OCI-LY3 (cell line): ENCODE data around the gene RORB.

Experiments
- H2AFZ ChIP-seq: fragments of 200-600, 300-600 bp; shearing (Covaris generic); 2 replicates; pipeline ENCODE4 v1.6.0; 2014; ENCODE audit warnings: antibody characterized with exemption, low read depth, low read length
- H3K27ac ChIP-seq: fragments of 200-600, 300-600 bp; sonication (generic); 2 replicates; pipeline ENCODE4 v1.5.1; 2014; ENCODE audit warnings: mild to moderate bottlenecking, low read length, moderate library complexity, mixed read lengths
- H3K27me3 ChIP-seq: fragments of 200-600, 300-600 bp; sonication (generic); 2 replicates; pipeline ENCODE4 v1.6.1; 2014; ENCODE audit warnings: low read depth, low read length, mixed read lengths
- H3K36me3 ChIP-seq: fragments of 200-600, 300-600 bp; sonication (generic); replicated peaks from 2 replicates; pipeline ENCODE3; 2014; ENCODE audit warnings: low read depth, low read length, mixed read lengths
- H3K4me1 ChIP-seq: fragments of 300-600, 200-600 bp; sonication (generic); 2 replicates; pipeline ENCODE4 v1.6.1; 2014; ENCODE audit warnings: low read length, mixed read lengths
- H3K4me2 ChIP-seq: fragments of 200-600, 300-600 bp; sonication (generic); 2 replicates; pipeline ENCODE4 v1.6.1; 2014; ENCODE audit warnings: low read length, mixed read lengths
- H3K4me3 ChIP-seq: fragments of 300-600, 200-600 bp; sonication (generic); 2 replicates; pipeline ENCODE4 v1.5.1; 2014; ENCODE audit warnings: antibody characterized with exemption, mild to moderate bottlenecking, low read length, moderate library complexity
- H3K79me2 ChIP-seq: fragments of 300-600, 200-600 bp; shearing (Covaris generic); 2 replicates; pipeline ENCODE4 v1.6.1; 2014; ENCODE audit warnings: mild to moderate bottlenecking, low read length, mixed read lengths
- H3K9ac ChIP-seq: fragments of 300-600, 200-600 bp; shearing (Covaris generic); 2 replicates; pipeline ENCODE4 v1.6.0; 2014; ENCODE audit warnings: mild to moderate bottlenecking, low read length, moderate library complexity
- H3K9me3 ChIP-seq: fragments of 200-600, 300-600 bp; shearing (Covaris generic); 2 replicates; pipeline ENCODE4 v1.6.1; 2014; ENCODE audit warnings: low read length, mixed read lengths; ENCODE audit not compliant: insufficient read depth
- H4K20me1 ChIP-seq: fragments of 200-600, 300-600 bp; sonication (generic); 2 replicates; pipeline ENCODE4 v1.6.1; 2016; ENCODE audit warnings: low read length, mixed read lengths; ENCODE audit not compliant: insufficient read depth
- EZH2phosphoT487 ChIP-seq: fragments of 200-600 bp; shearing (Covaris generic); IDR thresholded peaks from 2 replicates; pipeline ENCODE4 v1.6.1; 2018; ENCODE audit warnings: antibody characterized with exemption, mixed run types, low read depth
- TF ChIP-seq, protein P1 (sequence below): fragments of 200-600, 300-600 bp; sonication (generic); IDR thresholded peaks from 2 replicates; pipeline ENCODE4 v1.5.1; 2014; ENCODE audit warnings: antibody characterized with exemption, low read length, low read depth

The RORB gene

DNA sequence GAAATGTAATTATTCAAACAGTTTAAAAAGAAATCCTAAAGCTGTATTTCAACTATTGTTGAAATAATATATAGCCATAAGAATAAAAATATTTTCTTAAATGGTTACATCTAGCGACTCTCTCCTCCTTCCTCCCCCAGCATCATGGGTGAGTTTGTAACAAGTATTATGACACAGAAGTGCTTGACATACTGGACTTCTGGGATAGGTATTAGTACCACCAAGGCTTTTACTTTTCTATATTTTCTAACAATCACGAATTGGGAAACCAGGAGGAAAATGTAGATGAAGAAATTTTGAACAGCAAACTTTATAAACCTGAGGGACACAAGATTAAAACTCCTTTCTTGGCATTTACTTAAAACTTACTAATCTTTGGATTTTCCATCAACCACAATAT, 4.4 kb downstream of the RORB start:
- Histone ChIP-seq H2AFZ (no peak overlapping the region), H3K4me3 (no peak overlapping the region), H3K4me2 (no peak overlapping the region), H3K36me3 (no peaks in the 10 kb centered on the region), H3K27ac (no peak overlapping the region), H4K20me1 (no peaks in the 10 kb centered on the region), H3K9me3 (no peaks in the 10 kb centered on the region), H3K9ac (no peak overlapping the region), H3K4me1 (no peaks in the 10 kb centered on the region), H3K27me3 (no peaks in the 10 kb centered on the region), H3K79me2 (no peaks in the 10 kb centered on the region)
- TF ChIP-seq, protein P1, sequence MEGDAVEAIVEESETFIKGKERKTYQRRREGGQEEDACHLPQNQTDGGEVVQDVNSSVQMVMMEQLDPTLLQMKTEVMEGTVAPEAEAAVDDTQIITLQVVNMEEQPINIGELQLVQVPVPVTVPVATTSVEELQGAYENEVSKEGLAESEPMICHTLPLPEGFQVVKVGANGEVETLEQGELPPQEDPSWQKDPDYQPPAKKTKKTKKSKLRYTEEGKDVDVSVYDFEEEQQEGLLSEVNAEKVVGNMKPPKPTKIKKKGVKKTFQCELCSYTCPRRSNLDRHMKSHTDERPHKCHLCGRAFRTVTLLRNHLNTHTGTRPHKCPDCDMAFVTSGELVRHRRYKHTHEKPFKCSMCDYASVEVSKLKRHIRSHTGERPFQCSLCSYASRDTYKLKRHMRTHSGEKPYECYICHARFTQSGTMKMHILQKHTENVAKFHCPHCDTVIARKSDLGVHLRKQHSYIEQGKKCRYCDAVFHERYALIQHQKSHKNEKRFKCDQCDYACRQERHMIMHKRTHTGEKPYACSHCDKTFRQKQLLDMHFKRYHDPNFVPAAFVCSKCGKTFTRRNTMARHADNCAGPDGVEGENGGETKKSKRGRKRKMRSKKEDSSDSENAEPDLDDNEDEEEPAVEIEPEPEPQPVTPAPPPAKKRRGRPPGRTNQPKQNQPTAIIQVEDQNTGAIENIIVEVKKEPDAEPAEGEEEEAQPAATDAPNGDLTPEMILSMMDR = no peak
- no peak for TF ChIP-seq EZH2phosphoT487

DNA sequence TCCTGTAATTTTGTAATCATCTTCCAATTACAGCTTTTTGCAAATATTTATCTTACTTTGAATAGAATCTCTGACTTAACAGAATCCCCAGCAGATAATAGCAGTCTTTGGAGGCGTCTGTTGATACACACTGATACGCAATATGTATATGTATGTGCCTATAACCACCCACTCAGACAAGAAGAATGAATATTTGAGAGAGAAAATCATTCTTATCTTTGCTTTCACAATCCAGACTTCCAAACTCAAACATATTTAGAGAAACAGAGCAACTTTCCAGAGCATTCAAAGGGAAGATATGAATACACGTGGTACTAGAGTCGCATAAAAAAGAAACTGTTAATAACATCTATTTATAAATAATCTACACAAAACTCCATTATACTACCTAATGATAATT, 6.1 kb downstream of the RORB start:
- Histone ChIP-seq H4K20me1 (no peaks in the 10 kb centered on the region), H3K79me2 (no peaks in the 10 kb centered on the region), H3K27me3 (no peaks in the 10 kb centered on the region), H3K4me3 (no peak overlapping the region), H3K27ac (no peak overlapping the region), H3K4me2 (no peak overlapping the region), H3K9me3 (no peaks in the 10 kb centered on the region), H3K4me1 (no peaks in the 10 kb centered on the region), H3K9ac (no peak overlapping the region), H3K36me3 (no peaks in the 10 kb centered on the region), H2AFZ (no peak overlapping the region)
- TF ChIP-seq, protein P1 = no peak
- TF ChIP-seq EZH2phosphoT487 = no peak

DNA sequence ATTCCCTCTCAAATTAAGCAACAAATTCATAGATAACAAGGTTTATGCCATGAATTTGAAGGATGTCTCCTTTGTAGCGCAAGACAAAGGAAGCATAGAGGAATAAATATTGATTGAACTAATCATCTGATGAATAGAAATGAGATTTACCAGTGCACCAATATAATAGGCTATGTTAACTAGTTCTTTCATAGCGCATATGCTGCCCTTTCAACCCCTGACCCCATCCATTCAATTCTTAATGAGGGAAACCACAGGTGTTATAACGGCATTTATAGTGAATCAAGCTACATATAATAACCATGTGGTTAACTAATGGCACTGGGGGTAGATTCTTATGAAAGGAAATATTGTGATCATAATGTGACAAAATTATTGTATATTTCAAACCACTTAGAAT, 6.5 kb downstream of the RORB start:
- H3K4me1 ChIP-seq = no peaks in the 10 kb centered on the region
- H2AFZ ChIP-seq = no peak overlapping the region
- no peaks in the 10 kb centered on the region for H3K79me2 ChIP-seq
- H3K36me3 ChIP-seq = no peaks in the 10 kb centered on the region
- H4K20me1 ChIP-seq = no peaks in the 10 kb centered on the region
- H3K27ac ChIP-seq = no peak overlapping the region
- H3K4me3 ChIP-seq = no peak overlapping the region
- no peak overlapping the region for H3K9ac ChIP-seq
- H3K27me3 ChIP-seq = no peaks in the 10 kb centered on the region
- no peaks in the 10 kb centered on the region for H3K9me3 ChIP-seq
- no peak for TF ChIP-seq EZH2phosphoT487
- TF ChIP-seq, protein P1 = no peak
- H3K4me2 ChIP-seq = no peak overlapping the region

DNA sequence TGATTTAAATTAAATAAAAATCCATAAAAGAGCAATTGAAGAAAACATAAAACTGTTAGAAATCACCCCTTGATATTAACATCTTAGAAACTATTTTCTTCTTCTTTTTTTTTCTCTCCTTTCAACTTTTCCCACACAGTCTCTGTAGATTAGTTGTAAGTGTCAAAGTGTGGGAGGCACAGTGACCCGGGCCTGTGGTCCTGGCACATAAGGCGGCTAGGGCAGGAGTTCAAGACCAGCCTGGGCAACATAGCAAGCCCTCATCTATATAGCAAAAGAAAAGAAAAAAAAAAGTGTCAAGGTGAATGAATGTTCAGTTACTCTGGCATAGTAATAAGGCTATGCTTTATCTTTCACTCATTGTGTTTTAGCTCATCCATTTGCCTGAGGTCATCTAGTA, 14.2 kb downstream of the RORB start:
- Histone ChIP-seq H3K4me1 (no peaks in the 10 kb centered on the region), H2AFZ (no peak overlapping the region), H3K27me3 (no peaks in the 10 kb centered on the region), H3K4me2 (no peak overlapping the region), H3K27ac (no peak overlapping the region), H3K9me3 (no peaks in the 10 kb centered on the region), H4K20me1 (no peaks in the 10 kb centered on the region), H3K36me3 (no peaks in the 10 kb centered on the region), H3K9ac (no peak overlapping the region), H3K4me3 (no peak overlapping the region), H3K79me2 (no peaks in the 10 kb centered on the region)
- TF ChIP-seq, protein P1 = no peak
- TF ChIP-seq EZH2phosphoT487 = no peak
